ENCODE measurements around the gene TRPM3. TPM values are rescaled to one million over a fixed set of nuclear protein-coding genes. Genes with fewer than 3 reads are reported as not detected.

TRPM3 gene
- total RNA-seq = 10 to 100 TPM in 1 of 4 donors, 1 to 10 TPM in 3; 2.4 to 11.1 (median 5.6) TPM

GRCh38 chr9:71121275-71122021 is at the start of gene TRPM3:
Gene TRPM3 (minus strand): TSS chr9:71121621. CDS start chr9:71121354, 267 bp downstream.
- Histone ChIP-seq H3K27me3 (peaks cover 6% of the 10 kb centered on the region), H3K36me3 (no peaks in the 10 kb centered on the region), H3K4me3 (replicated peaks in 1 of 3) (no peak within 1 kb of the TSS), H3K4me1 (no peaks in the 10 kb centered on the region), H3K27ac (no peak within 1 kb of the TSS), H3K9me3 (no peaks in the 10 kb centered on the region)
- intact Hi-C loops (cut with DNase I) = no loop called here
- TF ChIP-seq CTCF (IDR thresholded peaks at IDR 0.05) = no peak
- TF ChIP-seq POLR2A (IDR thresholded peaks at IDR 0.05) = no peak
- no peak for DNase-seq
- WGBS, 2 donors = 4 to 5% methylated on average over 18 to 19 of the region's 19 CpGs

- Histone ChIP-seq H3K27me3 (no peaks in the 10 kb centered on the region), H3K27ac (no peak overlapping the region), H3K36me3 (no peaks in the 10 kb centered on the region), H3K4me1 (no peaks in the 10 kb centered on the region), H3K9me3 (no peaks in the 10 kb centered on the region), H3K4me3 (replicated peaks in 1 of 3) (no peak overlapping the region)
- intact Hi-C loops (cut with DNase I) = no loop called here
- TF ChIP-seq CTCF (IDR thresholded peaks at IDR 0.05) (no peak), POLR2A (IDR thresholded peaks at IDR 0.05) (no peak)
- no peak for DNase-seq
These were observed 47.0 kb upstream of the TRPM3 start for GRCh38 chr9:71168418-71168817.

GRCh38 chr9:71162126-71162525 is 40.7 kb upstream of the TRPM3 start:
- Histone ChIP-seq H3K4me3 (replicated peaks in 1 of 3) (no peak overlapping the region), H3K27me3 (no peaks in the 10 kb centered on the region), H3K36me3 (no peaks in the 10 kb centered on the region), H3K4me1 (no peaks in the 10 kb centered on the region), H3K9me3 (no peaks in the 10 kb centered on the region), H3K27ac (no peak overlapping the region)
- intact Hi-C loops (cut with DNase I) = no loop called here
- TF ChIP-seq CTCF (IDR thresholded peaks at IDR 0.05) = no peak
- DNase-seq = no peak
- 78 to 85% methylated on average over 2 of the region's 2 CpGs for WGBS, 2 donors

- Histone ChIP-seq H3K4me3 (replicated peaks in 1 of 3) (no peak overlapping the region), H3K9me3 (no peaks in the 10 kb centered on the region), H3K4me1 (no peaks in the 10 kb centered on the region), H3K27me3 (no peaks in the 10 kb centered on the region), H3K36me3 (no peaks in the 10 kb centered on the region), H3K27ac (no peak overlapping the region)
- WGBS, 2 donors = 79 to 82% methylated on average over 1 of the region's 1 CpG
- no peak for DNase-seq
- TF ChIP-seq POLR2A (IDR thresholded peaks at IDR 0.05) = no peak
- no peak for TF ChIP-seq CTCF (IDR thresholded peaks at IDR 0.05)
- intact Hi-C loops (cut with DNase I) = no loop called here
These were observed 36.3 kb upstream of the TRPM3 start for GRCh38 chr9:71157731-71158130.

- Histone ChIP-seq H3K4me3 (replicated peaks in 1 of 3) (no peak overlapping the region), H3K27ac (no peak overlapping the region), H3K4me1 (no peaks in the 10 kb centered on the region), H3K9me3 (no peaks in the 10 kb centered on the region), H3K36me3 (no peaks in the 10 kb centered on the region), H3K27me3 (no peaks in the 10 kb centered on the region)
- intact Hi-C loops (cut with DNase I) = no loop called here
- DNase-seq = no peak
- TF ChIP-seq POLR2A (IDR thresholded peaks at IDR 0.05) (no peak), CTCF (IDR thresholded peaks at IDR 0.05) (no peak)
- WGBS, 2 donors = 3 to 6% methylated on average over 2 of the region's 2 CpGs
These were observed 25.9 kb upstream of the TRPM3 start for GRCh38 chr9:71147368-71147767.
